ENCODE results near the gene EEFSEC. TPM values are rescaled to one million over a fixed set of nuclear protein-coding genes. Genes with fewer than 3 reads are reported as not detected.

The EEFSEC gene
- total RNA-seq, 2 donors from 2014 or later: 20.8 to 32.7 TPM

DNA sequence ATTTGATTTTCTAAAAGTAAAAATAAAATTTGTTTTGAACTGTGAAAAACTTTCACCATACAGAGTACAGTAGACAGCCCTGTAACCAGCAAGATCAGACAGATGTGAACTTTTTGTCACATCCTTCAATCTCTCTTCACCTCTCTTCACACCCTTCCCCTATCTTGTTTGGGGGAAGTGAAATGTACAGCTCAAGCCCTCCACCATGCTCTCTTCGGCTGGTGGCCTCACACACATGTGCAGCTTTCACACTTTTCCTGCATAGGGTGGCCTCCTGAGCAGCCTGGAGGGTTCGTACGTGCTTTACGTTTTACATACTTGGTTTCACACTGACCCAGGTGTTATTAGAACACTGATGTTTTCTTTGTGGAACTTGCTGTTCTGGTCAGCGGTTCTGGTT lies 227.0 kb downstream of the EEFSEC start:
- no peaks in the 10 kb centered on the region for H3K27me3 Mint-ChIP-seq
- peaks cover 6 to 19% of the 10 kb centered on the region in 2 donors for H3K4me1 Mint-ChIP-seq (ENCODE audit: low read depth in 2 of 2)
- no peak for ATAC-seq
- H3K4me3 Mint-ChIP-seq: no peak overlapping the region
- no peak for DNase-seq (ENCODE audit: low spot score)
- H3K36me3 Mint-ChIP-seq: no peaks in the 10 kb centered on the region
- no peaks in the 10 kb centered on the region for H3K9me3 Mint-ChIP-seq
- peak overlapping the region in 1 of 2 donors; percentile 79 for H3K27ac Mint-ChIP-seq

GRCh38 chr3:128380719-128381118 lies 227.4 kb downstream of the EEFSEC start:
- Mint-ChIP-seq H3K36me3 (no peaks in the 10 kb centered on the region), H3K9me3 (no peaks in the 10 kb centered on the region), H3K27me3 (no peaks in the 10 kb centered on the region), H3K4me1 (ENCODE audit: low read depth in 2 of 2) (peaks cover 6 to 21% of the 10 kb centered on the region in 2 donors), H3K4me3 (no peak overlapping the region), H3K27ac (peak overlapping the region in 1 of 2 donors; percentile 79)
- ATAC-seq: no peak
- no peak for DNase-seq (ENCODE audit: low spot score)

DNA sequence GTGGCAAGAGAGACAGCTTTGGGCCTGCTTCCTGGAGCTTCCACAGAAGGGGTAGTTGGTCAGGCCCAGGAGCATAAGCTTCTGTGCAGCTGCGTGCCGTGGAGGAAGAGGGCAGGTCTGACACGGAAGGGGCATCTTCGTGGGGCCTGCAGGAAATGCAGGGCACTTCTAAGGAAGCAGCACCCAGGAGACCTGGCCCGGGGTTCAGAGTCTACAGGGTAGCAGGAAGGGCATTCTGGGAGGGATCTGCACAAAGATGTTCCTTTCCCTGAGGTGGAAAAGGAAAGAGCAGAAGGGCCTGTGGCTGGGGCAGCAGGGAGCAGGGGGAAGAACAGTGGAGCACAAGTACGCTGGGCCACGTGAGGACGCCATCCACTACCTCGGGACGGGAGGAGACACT lies 228.3 kb downstream of the EEFSEC start:
- H3K4me3 Mint-ChIP-seq: no peak overlapping the region
- no peaks in the 10 kb centered on the region for H3K36me3 Mint-ChIP-seq
- no peaks in the 10 kb centered on the region for H3K9me3 Mint-ChIP-seq
- H3K4me1 Mint-ChIP-seq (ENCODE audit: low read depth in 2 of 2): peaks cover 6 to 21% of the 10 kb centered on the region in 2 donors
- DNase-seq (ENCODE audit: low spot score) (no peak), ATAC-seq (no peak)
- no peaks in the 10 kb centered on the region for H3K27me3 Mint-ChIP-seq
- no peak overlapping the region for H3K27ac Mint-ChIP-seq

DNA sequence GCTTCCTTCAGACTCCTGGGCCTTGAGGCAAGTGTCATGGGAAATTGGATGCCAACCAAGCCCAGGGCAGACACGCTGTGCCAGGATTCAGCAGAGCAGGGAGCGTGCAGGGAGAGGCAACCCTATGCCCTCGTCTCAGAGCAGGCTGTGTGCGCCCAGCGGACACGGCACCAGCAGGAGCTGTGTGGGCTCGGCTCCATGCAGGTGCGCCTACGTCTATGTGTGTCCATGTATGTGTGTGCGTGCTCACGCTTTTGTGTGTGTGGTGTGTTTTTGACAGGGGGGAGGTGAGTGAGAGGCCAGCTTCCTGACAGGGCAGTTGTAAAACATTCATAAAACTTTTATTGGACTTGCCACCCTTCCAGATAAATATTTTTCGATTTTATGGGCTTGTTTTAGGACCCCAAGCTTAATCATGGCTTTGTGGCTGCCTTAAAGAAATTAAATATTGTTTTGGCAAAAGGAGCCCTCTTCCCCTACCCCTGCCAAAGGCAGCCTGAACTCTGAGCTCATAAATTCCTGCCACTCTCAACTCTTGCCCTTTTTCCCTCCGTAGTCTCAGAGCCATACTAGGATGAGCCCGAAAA lies 229.0 kb downstream of the EEFSEC start:
- H3K4me1 Mint-ChIP-seq (ENCODE audit: low read depth in 2 of 2): peaks cover 6 to 21% of the 10 kb centered on the region in 2 donors
- H3K27me3 Mint-ChIP-seq: no peaks in the 10 kb centered on the region
- no peak for ATAC-seq
- H3K9me3 Mint-ChIP-seq: no peaks in the 10 kb centered on the region
- H3K27ac Mint-ChIP-seq: no peak overlapping the region
- DNase-seq (ENCODE audit: low spot score): no peak
- H3K36me3 Mint-ChIP-seq: no peaks in the 10 kb centered on the region
- H3K4me3 Mint-ChIP-seq: no peak overlapping the region

- no peak overlapping the region for H3K27ac Mint-ChIP-seq
- H3K4me1 Mint-ChIP-seq (ENCODE audit: low read depth in 2 of 2): peaks cover 6 to 21% of the 10 kb centered on the region in 2 donors
- H3K9me3 Mint-ChIP-seq: no peaks in the 10 kb centered on the region
- H3K27me3 Mint-ChIP-seq: no peaks in the 10 kb centered on the region
- ATAC-seq (no peak), DNase-seq (ENCODE audit: low spot score) (no peak)
- no peak overlapping the region for H3K4me3 Mint-ChIP-seq
- no peaks in the 10 kb centered on the region for H3K36me3 Mint-ChIP-seq
Measured at GRCh38 chr3:128383316-128384235, 230.3 kb downstream of the EEFSEC start.

- Mint-ChIP-seq H3K4me3 (no peak overlapping the region), H3K9me3 (no peaks in the 10 kb centered on the region), H3K36me3 (no peaks in the 10 kb centered on the region), H3K27ac (no peak overlapping the region), H3K27me3 (no peaks in the 10 kb centered on the region), H3K4me1 (ENCODE audit: low read depth in 2 of 2) (peaks cover 3 to 18% of the 10 kb centered on the region in 2 donors)
- ATAC-seq: no peak
- no peak for DNase-seq (ENCODE audit: low spot score)
Measured at GRCh38 chr3:128385080-128385832, 232.0 kb downstream of the EEFSEC start.

- Mint-ChIP-seq H3K9me3 (no peaks in the 10 kb centered on the region), H3K27me3 (no peaks in the 10 kb centered on the region), H3K4me3 (no peak overlapping the region), H3K27ac (no peak overlapping the region), H3K4me1 (ENCODE audit: low read depth in 2 of 2) (peaks cover 0 to 7% of the 10 kb centered on the region in 2 donors), H3K36me3 (no peaks in the 10 kb centered on the region)
- ATAC-seq: no peak
- no peak for DNase-seq (ENCODE audit: low spot score)
Measured at GRCh38 chr3:128388932-128389331, 235.7 kb downstream of the EEFSEC start.

- Mint-ChIP-seq H3K4me1 (ENCODE audit: low read depth in 2 of 2) (peaks cover 5% of the 10 kb centered on the region in 2 donors), H3K36me3 (no peaks in the 10 kb centered on the region), H3K27ac (no peak overlapping the region), H3K27me3 (no peaks in the 10 kb centered on the region), H3K4me3 (no peak overlapping the region), H3K9me3 (no peaks in the 10 kb centered on the region)
- DNase-seq (ENCODE audit: low spot score) (no peak), ATAC-seq (no peak)
Measured at GRCh38 chr3:128390867-128391266, 237.6 kb downstream of the EEFSEC start.

GRCh38 chr3:128392021-128392420 lies 238.7 kb downstream of the EEFSEC start:
- DNase-seq (ENCODE audit: low spot score) (no peak), ATAC-seq (no peak)
- Mint-ChIP-seq H3K4me3 (no peak overlapping the region), H3K4me1 (ENCODE audit: low read depth in 2 of 2) (peaks cover 5% of the 10 kb centered on the region in 2 donors), H3K36me3 (no peaks in the 10 kb centered on the region), H3K27me3 (no peaks in the 10 kb centered on the region), H3K9me3 (no peaks in the 10 kb centered on the region), H3K27ac (no peak overlapping the region)

- Mint-ChIP-seq H3K4me1 (ENCODE audit: low read depth in 2 of 2) (peaks cover 5% of the 10 kb centered on the region in 2 donors), H3K27ac (no peak overlapping the region), H3K27me3 (no peaks in the 10 kb centered on the region), H3K36me3 (no peaks in the 10 kb centered on the region), H3K9me3 (no peaks in the 10 kb centered on the region), H3K4me3 (no peak overlapping the region)
- ATAC-seq (no peak), DNase-seq (ENCODE audit: low spot score) (no peak)
Measured at GRCh38 chr3:128392818-128393544, 239.7 kb downstream of the EEFSEC start.

GRCh38 chr3:128394033-128394432 lies 240.8 kb downstream of the EEFSEC start:
- no peak overlapping the region for H3K27ac Mint-ChIP-seq
- no peak overlapping the region for H3K4me3 Mint-ChIP-seq
- ATAC-seq: no peak
- H3K36me3 Mint-ChIP-seq: no peaks in the 10 kb centered on the region
- no peak for DNase-seq (ENCODE audit: low spot score)
- H3K9me3 Mint-ChIP-seq: no peaks in the 10 kb centered on the region
- peaks cover 5% of the 10 kb centered on the region in 2 donors for H3K4me1 Mint-ChIP-seq (ENCODE audit: low read depth in 2 of 2)
- no peaks in the 10 kb centered on the region for H3K27me3 Mint-ChIP-seq

DNA sequence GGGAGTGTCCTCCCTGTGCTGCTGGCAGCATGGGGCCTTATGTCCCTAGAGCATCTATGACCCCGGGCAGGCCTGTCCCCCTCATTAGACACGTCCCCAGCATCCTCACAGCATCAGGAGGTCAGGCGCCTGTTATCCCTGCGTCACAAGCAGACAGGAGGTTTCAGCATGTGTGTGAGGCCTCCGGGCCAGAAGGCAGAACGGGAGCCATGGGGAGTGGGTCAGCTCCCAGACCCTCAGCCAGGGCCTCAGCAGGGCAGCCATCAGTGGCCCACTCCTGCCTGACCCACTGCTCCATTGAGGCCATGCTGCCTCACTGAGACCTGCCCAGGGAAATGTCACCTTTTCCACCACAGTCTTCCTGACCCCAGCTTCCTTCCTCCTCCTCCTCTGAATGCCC lies 241.8 kb downstream of the EEFSEC start:
- H3K27me3 Mint-ChIP-seq: no peaks in the 10 kb centered on the region
- H3K4me3 Mint-ChIP-seq: no peak overlapping the region
- H3K27ac Mint-ChIP-seq: no peak overlapping the region
- H3K36me3 Mint-ChIP-seq: no peaks in the 10 kb centered on the region
- no peaks in the 10 kb centered on the region for H3K9me3 Mint-ChIP-seq
- ATAC-seq: no peak
- no peak for DNase-seq (ENCODE audit: low spot score)
- peaks cover 5% of the 10 kb centered on the region in 2 donors for H3K4me1 Mint-ChIP-seq (ENCODE audit: low read depth in 2 of 2)

DNA sequence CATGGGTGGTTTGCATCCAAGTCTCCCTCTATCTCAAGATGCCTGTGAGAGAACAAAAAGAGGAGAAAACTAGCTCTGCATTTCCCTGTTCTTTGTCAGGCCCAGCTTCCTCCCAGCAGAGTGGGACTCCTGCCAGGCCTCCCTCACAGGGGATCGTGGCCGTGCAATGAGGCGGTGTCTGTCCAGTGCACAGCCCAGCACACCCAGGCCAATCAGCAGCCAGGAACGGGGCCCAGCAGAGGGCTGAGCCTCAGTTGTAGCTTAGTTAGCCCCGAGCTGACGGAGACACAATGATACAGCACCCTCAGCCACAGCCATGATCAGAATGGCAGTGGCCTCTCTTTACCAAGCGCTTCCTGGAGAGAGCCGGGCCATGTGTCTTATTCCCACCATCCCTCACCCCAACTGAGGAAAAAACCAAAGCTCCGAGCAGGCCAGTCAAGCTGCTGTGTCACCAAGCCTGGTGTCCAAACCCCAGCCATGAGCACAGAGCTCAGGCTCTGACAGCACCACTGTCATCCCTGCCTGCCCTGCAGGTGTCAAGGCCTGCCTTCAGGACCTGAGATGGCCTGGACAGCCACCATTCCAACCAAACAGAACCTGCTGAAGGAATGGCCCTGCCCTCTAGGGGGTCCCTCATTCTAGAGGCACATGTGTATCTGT lies 242.3 kb downstream of the EEFSEC start:
- DNase-seq (ENCODE audit: low spot score) (no peak), ATAC-seq (no peak)
- Mint-ChIP-seq H3K36me3 (no peaks in the 10 kb centered on the region), H3K4me1 (ENCODE audit: low read depth in 2 of 2) (peaks cover 5% of the 10 kb centered on the region in 2 donors), H3K9me3 (no peaks in the 10 kb centered on the region), H3K27me3 (no peaks in the 10 kb centered on the region), H3K4me3 (no peak overlapping the region), H3K27ac (no peak overlapping the region)

Measured in natural killer cell treated with Interleukin-12 subunit alpha and Interleukin-12 subunit beta and Interleukin-15 and Interleukin-18, amount 100 ng/mL, for 72 hours (primary cell).